H1 (cell line): ENCODE data around the gene TWIST2. TPM values are rescaled to one million over a fixed set of nuclear protein-coding genes. Genes with fewer than 3 reads are reported as not detected.

Source experiments
- HDAC6 ChIP-seq: IDR thresholded peaks from one replicate; pipeline ENCODE4 v1.7.1; 2012; ENCODE audit warnings: low read depth, mild to moderate bottlenecking, inconsistent platforms, low read length, moderate library complexity
- JUN ChIP-seq: IDR thresholded peaks from 2 replicates; pipeline ENCODE4 v1.6.1; 2011; ENCODE audit warnings: low read depth, mild to moderate bottlenecking, improper control_type of control experiment, low read length
- MAFK ChIP-seq: IDR thresholded peaks from 2 replicates; pipeline ENCODE4 v1.6.1; 2012; ENCODE audit warnings: low read depth, mild to moderate bottlenecking, improper control_type of control experiment, low read length
- RAD21 ChIP-seq, 2 experiments: IDR thresholded peaks in 1 of 2; conservative IDR thresholded peaks in 1 of 2; 2 replicates each; pipeline ENCODE4 v1.6.1; 2011; ENCODE audit warnings: low read depth in 2 of 2, low read length in 2 of 2, improper control_type of control experiment in 1 of 2, inconsistent platforms in 1 of 2, mild to moderate bottlenecking in 1 of 2, moderate library complexity in 1 of 2
- SUZ12 ChIP-seq: fragments of 200-600 bp; sonication (generic); IDR thresholded peaks from 2 replicates; pipeline ENCODE4 v1.6.1; 2012; ENCODE audit warnings: mild to moderate bottlenecking, inconsistent platforms, low read length, moderate library complexity, mixed read lengths
- polyA plus RNA-seq, 7 experiments: library from polyadenylated mRNA; depleted of rRNA in 3 of 7; stranded (reverse) in 5 of 7; unstranded in 2 of 7; fragments of >200 nt in 5 of 7; fragments of 200-250 nt in 2 of 7; gene quantifications; 1 replicate in 5 of 7; 2 replicates in 1 of 7; 4 replicates in 1 of 7; pipeline versions ENCODE4 v1.2.1 to v1.2.3, GENCODE V29; 2011 to 2013; ENCODE audit warnings: missing spikeins in 2 of 7, mixed read lengths in 2 of 7
- total RNA-seq: library from RNA; stranded (reverse); fragmentation: NEBNext Ultra II Directional; extraction: Animal tissue kit (Norgen Biotek cat#: 25700); gene quantifications from 2 replicates; pipeline ENCODE4 v1.2.1, GENCODE V29; 2021

Gene TWIST2
- total and polyA plus RNA-seq, 2 of the 8 experiments (the other 6 are each of a cell fraction or from before 2014, with no cell fraction given) = 2.6 to 4.3 TPM

- TF ChIP-seq RAD21 (IDR thresholded peaks at IDR 0.05 in 1 of 2, conservative IDR thresholded peaks at IDR 0.05 in 1 of 2; ENCODE audit: low read depth in 2 of 2, low read length in 2 of 2) (no peak), HDAC6 (no peak), SUZ12 (no peak), JUN (no peak), MAFK (no peak)
These were observed 53.7 kb downstream of the TWIST2 start (continued) for GRCh38 chr2:238901461-238902057.
